GM19455 (cell line): ENCODE results near the gene BRAT1.
"Not testable (repeated sequence)": the region's sequence is repeated elsewhere in the genome, so short reads cannot be mapped to it uniquely, and the experiment has no call there.

Source experiments
- ATAC-seq: cut with Tn5 transposase; IDR thresholded peaks from one replicate; pipeline ENCODE4 v1.9.1; 2021; ENCODE audit not compliant: unreplicated experiment

BRAT1 gene

GRCh38 chr7:2539031-2539911 is 16.1 kb downstream of the BRAT1 start:
- ATAC-seq: no peak

DNA sequence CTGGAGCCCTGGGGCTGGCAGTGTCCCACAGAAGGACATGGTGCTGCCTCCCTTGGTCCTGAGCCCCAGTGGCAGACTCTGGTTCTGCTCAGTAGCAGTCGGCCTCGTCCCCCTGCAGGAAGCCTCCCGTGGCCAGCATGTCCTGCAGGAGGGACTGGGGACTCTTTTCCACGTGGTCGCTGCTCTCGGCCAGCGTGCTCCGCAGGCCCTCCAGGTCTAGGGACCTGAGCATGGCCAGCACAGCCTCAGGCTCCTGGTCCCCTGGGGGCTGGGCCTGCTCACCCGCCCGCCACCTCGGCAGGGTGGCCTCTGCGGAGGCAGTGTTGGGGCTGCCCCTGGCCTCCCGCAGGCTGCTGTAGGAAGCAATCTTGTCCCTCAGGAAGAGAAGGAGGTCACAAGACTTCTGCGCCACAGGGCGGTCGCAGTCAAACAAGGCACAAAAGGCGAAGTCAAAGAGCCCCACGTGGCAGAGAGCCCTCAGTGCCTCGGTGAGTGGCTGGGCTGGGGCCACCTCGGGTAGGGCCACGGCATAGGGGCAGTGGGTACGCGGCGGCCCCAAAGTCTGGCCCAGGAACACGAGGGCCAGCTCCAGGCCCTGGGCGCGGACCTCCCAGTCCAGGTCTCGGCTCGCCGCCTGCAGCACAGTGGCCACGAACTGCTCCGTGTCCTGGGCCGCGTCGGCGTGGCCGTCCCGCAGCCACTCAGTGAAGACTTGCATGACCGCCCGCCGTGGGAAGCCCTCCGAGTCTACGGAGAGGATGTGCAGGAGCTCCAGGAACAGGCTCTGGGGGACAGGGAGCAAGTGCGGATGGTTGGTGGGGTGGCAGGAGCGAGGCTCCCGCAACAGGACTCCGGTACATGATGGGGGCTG is 17.1 kb downstream of the BRAT1 start:
- ATAC-seq: no peak

- not testable (repeated sequence) for ATAC-seq
Measured at GRCh38 chr7:2535872-2536627, 19.3 kb downstream of the BRAT1 start.

DNA sequence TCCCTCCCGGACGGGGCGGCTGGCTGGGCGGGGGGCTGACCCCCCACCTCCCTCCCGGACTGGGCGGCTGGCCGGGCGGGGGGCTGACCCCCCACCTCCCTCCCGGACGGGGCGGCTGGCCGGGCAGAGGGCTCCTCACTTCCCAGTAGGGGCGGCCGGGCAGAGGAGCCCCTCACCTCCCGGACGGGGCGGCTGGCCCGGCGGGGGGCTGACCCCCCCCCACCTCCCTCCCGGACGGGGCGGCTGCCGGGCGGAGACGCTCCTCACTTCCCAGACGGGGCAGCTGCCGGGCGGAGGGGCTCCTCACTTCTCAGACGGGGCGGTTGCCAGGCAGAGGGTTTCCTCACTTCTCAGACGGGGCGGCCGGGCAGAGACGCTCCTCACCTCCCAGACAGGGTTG is 21.1 kb downstream of the BRAT1 start:
- not testable (repeated sequence) for ATAC-seq

GRCh38 chr7:2533566-2533965 is 21.8 kb downstream of the BRAT1 start:
- ATAC-seq: not testable (repeated sequence)

- not testable (repeated sequence) for ATAC-seq
Measured at GRCh38 chr7:2532816-2533215, 22.5 kb downstream of the BRAT1 start.

DNA sequence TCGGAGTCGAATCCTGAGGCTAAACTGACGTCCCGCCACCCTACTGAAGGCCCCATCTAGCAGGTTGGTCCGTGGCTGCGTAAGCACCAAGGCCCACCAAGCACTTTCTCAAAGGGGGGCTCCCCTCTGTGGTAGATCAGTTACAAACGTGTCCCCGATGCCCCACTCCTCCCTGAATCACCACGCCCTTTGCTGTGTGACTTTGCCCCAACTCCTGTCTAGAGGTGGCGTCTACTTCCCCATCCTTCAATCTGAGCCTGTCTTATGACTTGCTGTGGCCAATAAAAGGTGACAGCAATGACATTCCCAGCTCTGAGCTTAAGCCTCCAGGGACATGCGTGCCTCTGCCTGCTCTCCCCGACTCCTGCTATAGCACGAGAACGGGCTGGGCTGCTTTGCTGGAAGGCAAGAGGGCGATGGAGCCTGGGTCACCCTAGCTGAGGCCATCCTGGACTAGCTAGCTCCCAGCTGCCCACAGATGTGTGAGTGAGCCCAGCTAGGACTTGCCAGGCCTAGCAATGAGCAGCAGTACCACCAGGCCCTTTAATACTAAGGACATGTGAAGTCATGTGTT is 23.0 kb downstream of the BRAT1 start:
- ATAC-seq: not testable (repeated sequence)

GRCh38 chr7:2531796-2532110 is 23.6 kb downstream of the BRAT1 start:
- not testable (repeated sequence) for ATAC-seq

DNA sequence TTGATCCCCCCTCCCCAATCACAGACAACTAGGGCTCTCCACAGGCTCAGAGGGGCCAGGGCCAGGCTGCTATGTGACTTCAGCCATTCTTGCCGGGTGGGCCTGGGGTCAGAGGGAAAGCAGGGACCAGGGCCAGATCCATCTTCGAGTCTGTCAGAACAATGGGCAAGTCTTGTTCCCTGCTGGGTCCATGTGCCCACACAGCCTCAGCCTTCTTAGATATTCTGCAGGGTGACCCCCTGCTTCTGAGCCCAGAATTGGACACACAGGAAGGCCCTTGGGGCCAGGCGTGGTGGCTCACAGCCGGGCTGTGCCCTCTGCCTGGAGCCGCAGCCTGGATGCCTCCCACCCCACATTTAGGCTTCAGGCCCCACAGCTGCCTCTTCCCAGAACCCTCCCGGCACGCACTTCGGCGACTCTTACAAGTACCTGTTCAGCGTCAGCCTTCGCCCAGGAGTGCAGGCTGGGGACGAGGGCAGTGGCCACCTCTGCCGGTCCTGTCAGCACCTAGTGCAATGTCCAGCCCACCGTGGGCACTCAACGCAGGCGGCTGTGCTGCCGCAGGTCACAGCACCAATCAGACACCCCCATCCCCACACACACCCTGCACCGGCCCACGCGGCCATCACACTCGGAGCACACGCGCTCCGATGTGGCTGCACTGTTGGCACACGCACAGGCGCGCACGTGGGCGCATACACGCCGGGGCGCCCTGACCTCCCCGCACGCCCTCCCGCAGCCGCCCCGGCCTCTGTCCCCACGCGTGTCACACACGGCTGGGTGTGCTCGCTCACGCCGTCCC is 24.1 kb downstream of the BRAT1 start:
- ATAC-seq: not testable (repeated sequence)

DNA sequence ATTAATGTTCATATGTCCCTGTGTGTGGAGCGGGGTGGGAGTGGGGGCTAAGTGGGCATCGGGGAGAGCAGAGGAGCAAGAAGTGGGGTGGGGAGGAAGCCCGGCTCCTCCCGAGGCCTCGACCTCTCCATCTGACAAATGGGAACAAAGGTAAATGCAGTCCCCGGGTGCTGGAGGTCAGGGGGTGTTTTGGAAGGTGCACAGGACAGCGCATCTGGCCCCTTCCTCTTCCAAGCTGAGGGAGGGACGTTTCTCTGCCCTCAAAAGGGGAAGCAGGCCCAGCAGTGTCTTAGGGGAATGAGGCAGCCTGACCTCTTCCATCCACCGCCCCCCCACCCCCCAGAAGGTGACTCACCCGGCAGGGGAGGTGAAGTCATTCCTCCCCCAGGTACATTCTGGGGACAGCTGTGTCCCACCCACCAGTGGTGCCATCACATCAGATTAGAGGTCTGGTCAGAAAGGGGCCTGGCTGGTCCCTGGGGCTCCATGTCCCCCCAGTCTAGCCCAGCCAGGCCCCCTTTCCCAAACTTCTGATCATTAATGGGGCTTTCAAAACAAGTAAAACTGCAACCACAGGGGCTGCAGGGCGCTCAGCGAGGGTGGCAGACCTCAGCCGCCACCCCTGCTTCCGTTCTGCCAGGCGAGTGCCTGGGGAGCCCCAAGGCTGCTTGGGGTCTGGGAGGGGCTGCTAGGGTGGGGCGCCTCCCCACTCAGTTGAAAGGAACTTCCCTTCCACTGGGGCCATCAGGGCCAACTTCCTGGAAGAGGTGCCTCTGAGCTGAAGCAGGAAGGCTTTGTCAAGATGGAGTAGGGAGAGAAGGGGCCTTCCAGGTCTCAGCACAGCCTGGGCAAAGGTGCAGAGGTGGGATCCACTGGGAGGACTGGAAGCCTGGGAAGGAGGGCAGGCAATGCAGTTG is 25.0 kb downstream of the BRAT1 start:
- no peak for ATAC-seq

DNA sequence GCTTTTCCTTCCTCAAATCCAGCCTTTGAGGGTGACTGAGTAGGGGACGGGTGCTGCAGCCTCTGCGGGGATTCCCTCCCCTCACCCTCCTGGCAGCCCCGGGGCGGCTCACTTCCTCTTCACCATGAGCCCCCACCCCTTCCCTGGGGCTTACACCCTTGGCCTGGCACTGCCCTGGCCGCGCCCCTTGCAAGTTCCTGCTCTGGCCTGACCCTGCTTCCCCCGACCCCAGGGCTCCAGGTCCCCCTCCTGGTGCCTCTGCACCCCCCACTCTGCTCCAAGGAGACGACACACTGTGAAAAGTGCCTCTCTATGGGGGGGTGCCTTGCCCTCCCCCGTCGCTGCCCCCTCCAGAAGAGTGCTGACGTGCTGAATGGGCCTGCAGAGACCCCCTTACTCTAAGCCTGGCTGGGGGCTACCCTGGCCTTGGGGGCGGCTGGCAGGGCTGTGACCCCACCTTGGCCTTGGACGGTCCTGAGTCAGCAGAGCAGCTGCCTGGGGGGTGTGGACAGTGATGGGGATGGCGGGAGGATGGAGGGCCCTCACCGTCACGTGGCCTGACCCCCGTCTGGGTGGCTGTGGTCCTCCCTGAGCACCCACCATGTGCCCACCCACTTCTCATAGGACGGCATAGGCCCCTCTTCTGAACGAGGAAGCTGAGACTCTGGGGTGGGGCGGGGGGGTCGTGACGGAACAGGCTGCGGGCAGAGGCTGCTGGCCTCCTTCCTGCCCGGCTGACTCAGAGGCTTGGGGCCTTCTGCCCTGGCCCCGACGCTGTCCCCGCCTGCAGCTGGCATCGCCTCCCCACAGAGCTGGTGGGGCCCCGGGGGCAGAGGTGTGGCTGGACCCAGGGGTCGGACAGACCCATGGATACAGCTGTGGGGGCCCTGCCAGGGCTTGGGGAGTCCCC is 25.9 kb downstream of the BRAT1 start:
- ATAC-seq: no peak

GRCh38 chr7:2528481-2529095 is 26.7 kb downstream of the BRAT1 start:
- no peak for ATAC-seq

DNA sequence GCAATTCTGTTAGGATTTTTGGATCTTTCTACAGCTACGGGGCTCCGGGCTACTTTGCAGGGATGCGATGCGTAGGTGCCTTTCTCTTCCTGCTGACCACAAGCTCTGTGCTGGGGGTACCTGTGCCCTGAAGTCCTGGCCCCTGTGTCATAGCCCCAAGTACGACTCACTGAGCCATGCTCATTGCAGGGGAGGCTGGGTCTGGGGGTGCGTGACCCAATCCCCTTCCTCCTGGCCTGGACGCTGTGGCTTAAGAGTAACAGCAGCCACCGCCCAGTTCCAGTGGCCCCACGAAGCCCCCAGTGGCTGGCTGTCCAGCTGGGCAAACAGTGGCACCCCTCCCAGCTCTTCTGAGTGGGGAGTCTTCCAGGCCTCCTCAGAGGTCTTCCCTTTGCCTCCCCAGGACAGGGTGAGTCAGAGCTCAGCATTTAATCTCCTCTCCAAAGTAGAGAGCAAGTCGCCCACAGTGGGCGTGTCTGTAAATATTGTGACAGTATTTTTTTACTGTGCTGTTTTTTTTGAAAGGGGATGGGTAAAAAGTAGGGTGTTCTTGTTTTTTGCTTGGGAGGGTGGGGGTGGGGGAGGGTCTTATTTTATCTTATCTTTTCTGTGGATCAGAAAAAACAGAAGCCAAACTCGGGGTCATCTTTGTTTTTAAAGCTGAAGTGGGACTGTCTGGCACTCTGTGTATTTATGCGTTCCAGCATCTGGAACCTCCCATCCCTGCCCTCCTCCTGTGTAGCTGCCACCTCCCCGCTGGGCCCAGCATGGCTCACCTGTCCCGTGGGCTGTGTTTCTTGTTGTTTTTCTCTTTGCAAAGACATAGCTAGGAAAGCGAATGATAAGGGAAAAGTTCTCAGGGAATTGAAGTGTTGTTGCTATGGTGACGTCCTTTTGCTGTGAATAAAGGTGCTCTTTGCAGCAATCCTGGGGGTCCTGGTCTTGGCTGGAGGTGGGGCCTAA is 27.5 kb downstream of the BRAT1 start:
- ATAC-seq: no peak

- no peak for ATAC-seq
Measured at GRCh38 chr7:2526659-2527504, 28.4 kb downstream of the BRAT1 start.
